Thymus (tissue), 11 donors: ENCODE data around the gene KMT2B. TPM values are rescaled to one million over a fixed set of nuclear protein-coding genes. Genes with fewer than 3 reads are reported as not detected.

Experiments
- DNase-seq, 9 donors: peaks; one replicate each; pipeline ENCODE4 v3.0.0-alpha.2; 2013; ENCODE audit warnings: low spot score in 9 of 9, low read depth in 6 of 9, missing footprints in 1 of 9
- H3K27ac ChIP-seq, 2 donors: one replicate each; pipeline ENCODE4 v1.5.1; 2013; ENCODE audit warnings: control low read depth in 1 of 2, low read depth in 1 of 2, low read length in 1 of 2, mild to moderate bottlenecking in 1 of 2, moderate library complexity in 1 of 2
- H3K27me3 ChIP-seq, 2 donors: one replicate each; pipeline ENCODE4 v1.5.1; 2013; ENCODE audit warnings: low read length in 1 of 2; ENCODE audit not compliant: control insufficient read depth in 2 of 2, insufficient read depth in 1 of 2
- H3K36me3 ChIP-seq, 2 donors: one replicate each; pipeline ENCODE4 v1.5.1; 2013; ENCODE audit warnings: low read length in 1 of 2, mild to moderate bottlenecking in 1 of 2, moderate library complexity in 1 of 2; ENCODE audit not compliant: control insufficient read depth in 2 of 2, insufficient read depth in 2 of 2
- H3K4me1 ChIP-seq, 2 donors: one replicate each; pipeline ENCODE4 v1.5.1; 2013; ENCODE audit warnings: low read length in 2 of 2; ENCODE audit not compliant: control insufficient read depth in 2 of 2, insufficient read depth in 2 of 2
- H3K4me3 ChIP-seq, 2 donors: one replicate each; pipeline ENCODE4 v1.5.1; 2013; ENCODE audit warnings: low read length in 2 of 2, control low read depth in 1 of 2, mild to moderate bottlenecking in 1 of 2
- H3K9me3 ChIP-seq, 2 donors: one replicate each; pipeline ENCODE4 v1.5.1; 2013; ENCODE audit warnings: low read length in 1 of 2, mild to moderate bottlenecking in 1 of 2; ENCODE audit not compliant: control insufficient read depth in 2 of 2, insufficient read depth in 1 of 2
- WGBS: extraction: QIAGEN DNeasy Blood & Tissue Kit; methylation state at CpG from one replicate; pipeline ENCODE4 v1.1.7; 2013; 5-methylcytosine and 5-hydroxymethylcytosine counted together
- polyA plus RNA-seq: library from polyadenylated mRNA; stranded (reverse); fragments of 200-250 nt; gene quantifications from one replicate; pipeline ENCODE4 v1.2.3, GENCODE V29; 2013
- total RNA-seq: library from RNA; stranded (reverse); fragments of 120-200 nt; gene quantifications from one replicate; pipeline ENCODE4 v1.2.4, GENCODE V29; 2013
- donor health status: healthy.

KMT2B gene
- total and polyA plus RNA-seq, 2 donors: 5.2 to 39.0 TPM

DNA sequence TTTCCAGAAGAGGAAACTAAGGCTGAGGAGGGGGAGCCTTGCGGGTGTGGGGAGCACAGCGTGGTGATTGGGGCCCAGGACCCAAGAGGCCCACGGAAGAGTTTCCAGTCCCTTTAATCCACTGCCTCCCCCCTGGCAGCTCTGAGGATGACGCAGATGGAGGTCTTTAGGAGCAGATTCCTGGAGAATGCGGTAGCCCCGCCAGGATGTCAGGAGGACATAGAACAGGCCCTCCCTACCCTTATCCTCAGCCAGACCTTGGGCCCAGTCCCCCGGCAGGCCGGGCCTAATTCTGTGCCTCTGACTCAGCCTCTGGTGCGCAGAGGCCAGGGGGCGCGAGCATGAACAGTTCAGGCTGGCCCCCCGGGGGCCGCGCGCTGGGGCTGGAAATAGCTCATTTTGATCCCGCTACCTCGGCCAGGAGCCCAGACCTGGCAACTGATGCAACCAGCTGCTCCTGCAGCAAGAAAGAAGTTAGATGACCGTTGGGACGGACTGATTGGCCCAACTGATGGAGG is 39.5 kb downstream of the KMT2B start:
- Histone ChIP-seq H3K4me1 (peaks cover 27 to 35% of the 10 kb centered on the region in 2 donors), H3K9me3 (peaks cover 0 to 10% of the 10 kb centered on the region in 2 donors), H3K27me3 (peaks cover 20 to 29% of the 10 kb centered on the region in 2 donors), H3K4me3 (peak overlapping the region; percentile 100), H3K36me3 (peaks cover 21 to 40% of the 10 kb centered on the region in 2 donors), H3K27ac (peak overlapping the region; percentile 3 to 77)
- DNase-seq: no peak
- 10% methylated on average over 19 of the region's 19 CpGs for WGBS

DNA sequence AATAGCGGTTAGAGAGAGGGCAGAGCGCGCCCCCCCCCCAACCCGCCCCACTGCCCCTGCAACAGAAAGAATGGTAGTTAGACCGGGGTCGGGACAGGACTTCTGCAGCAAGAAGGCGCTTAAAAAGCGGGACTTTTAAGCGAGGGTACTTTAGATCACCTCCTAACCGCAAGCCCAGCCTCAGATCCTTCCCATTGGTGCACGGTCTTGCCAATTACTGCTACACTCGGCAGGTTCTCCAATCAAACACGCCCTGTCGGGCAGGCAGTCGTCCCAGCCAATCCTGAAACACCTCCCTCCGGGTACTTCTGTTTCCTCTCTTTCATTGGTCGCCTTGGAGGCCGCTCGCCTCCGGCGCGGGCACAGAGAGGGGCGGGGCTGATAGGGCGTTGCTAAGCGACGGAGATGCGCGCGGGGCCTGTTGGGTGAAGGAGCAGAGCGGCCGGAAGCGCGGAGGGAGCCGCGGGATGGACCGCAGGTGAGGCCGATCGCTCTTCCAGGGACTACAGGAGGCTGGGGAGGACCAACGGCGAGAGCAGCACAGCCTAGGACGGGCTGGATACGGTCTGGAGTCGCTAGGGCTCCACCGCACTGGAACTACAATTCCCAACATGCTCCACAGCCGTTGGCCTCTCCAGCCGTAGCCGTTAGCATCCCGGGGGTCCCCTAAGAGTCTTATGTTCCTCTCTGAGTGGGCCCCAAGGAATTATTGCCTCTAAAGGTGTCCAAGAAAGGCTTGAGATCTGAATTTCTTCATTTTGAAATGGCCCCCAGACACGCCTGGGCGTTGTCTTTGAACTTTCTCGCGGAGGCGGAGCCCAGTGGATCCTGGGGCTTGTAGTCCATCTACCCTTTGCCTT is 40.2 kb downstream of the KMT2B start, which contains the start of gene PROSER3:
Gene PROSER3 (plus strand): TSS at position 428 of the 860 bp plus-strand sequence. CDS start 40 bp downstream, at position 468.
- under 1% methylated on average over 53 of the region's 53 CpGs for WGBS
- H3K4me3 ChIP-seq: peak within 1 kb of the TSS; percentile 100
- peak within 1 kb of the TSS; percentile 95 to 98 for H3K27ac ChIP-seq
- peaks cover 14 to 36% of the 10 kb centered on the region in 2 donors for H3K36me3 ChIP-seq
- H3K9me3 ChIP-seq: peaks cover 0 to 10% of the 10 kb centered on the region in 2 donors
- H3K27me3 ChIP-seq: peaks cover 20 to 29% of the 10 kb centered on the region in 2 donors
- H3K4me1 ChIP-seq: peaks cover 27 to 35% of the 10 kb centered on the region in 2 donors
- peak; percentile 95 to 100 (median 98) for DNase-seq

DNA sequence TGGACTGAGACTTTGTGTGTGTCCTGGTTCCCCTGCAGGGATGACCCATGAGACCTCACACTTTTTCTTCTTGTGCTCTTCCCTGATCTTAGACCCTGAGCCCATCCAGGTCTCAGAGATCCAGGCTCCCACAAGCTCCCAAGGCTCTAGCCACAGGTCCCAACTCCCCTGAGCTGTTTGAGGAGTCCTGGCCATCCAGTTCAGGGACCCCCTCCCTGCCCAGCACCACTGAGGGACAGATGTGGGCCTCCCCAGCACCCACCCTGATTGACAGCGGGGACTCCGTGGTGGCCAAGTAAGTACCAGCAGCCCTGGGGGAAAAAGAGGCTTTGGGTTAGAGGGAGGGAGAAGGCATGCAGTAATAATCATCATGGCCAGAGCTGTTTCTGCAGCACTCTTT is 41.9 kb downstream of the KMT2B start:
- Histone ChIP-seq H3K9me3 (peaks cover 0 to 10% of the 10 kb centered on the region in 2 donors), H3K4me3 (no peak overlapping the region), H3K4me1 (peaks cover 27 to 35% of the 10 kb centered on the region in 2 donors), H3K27me3 (peaks cover 20 to 29% of the 10 kb centered on the region in 2 donors), H3K27ac (no peak overlapping the region), H3K36me3 (peaks cover 17 to 29% of the 10 kb centered on the region in 2 donors)
- 97% methylated on average over 2 of the region's 2 CpGs for WGBS
- DNase-seq: no peak

DNA sequence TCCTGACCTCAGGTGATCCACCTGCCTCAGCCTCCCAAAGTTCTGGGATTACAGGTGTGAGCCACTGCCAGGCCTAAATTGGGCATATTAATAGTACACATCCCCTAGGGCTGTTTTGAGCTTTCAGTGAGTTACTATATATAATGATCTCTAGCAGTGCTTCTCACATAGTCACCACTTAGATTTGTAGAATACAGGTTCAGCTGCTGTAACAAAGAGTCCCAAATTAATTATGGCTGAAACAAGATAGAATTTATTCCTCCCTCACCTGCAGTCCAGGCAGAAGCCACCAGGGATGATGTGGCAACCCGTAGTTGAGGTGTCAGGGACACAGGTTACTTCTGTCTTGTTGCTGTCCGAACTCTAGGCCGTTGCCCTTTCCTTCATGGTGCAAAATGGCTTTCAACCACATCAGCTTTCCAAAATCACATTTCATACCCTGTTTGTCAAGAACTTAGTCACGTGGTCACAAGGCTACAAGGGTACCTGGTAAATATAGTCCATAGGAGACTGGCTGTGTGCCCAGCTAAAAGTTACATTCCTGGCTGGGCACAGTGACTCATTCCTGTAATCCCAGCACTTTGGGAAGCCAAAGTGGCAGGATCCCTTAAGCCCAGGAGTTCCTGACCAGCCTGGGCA is 43.0 kb downstream of the KMT2B start:
- H3K27me3 ChIP-seq: peaks cover 14 to 17% of the 10 kb centered on the region in 2 donors
- H3K4me1 ChIP-seq: peaks cover 22 to 30% of the 10 kb centered on the region in 2 donors
- H3K27ac ChIP-seq: no peak overlapping the region
- H3K36me3 ChIP-seq: peaks cover 20 to 35% of the 10 kb centered on the region in 2 donors
- H3K9me3 ChIP-seq: peaks cover 0 to 9% of the 10 kb centered on the region in 2 donors
- no peak for DNase-seq
- WGBS: 99% methylated on average over 4 of the region's 4 CpGs
- no peak overlapping the region for H3K4me3 ChIP-seq

DNA sequence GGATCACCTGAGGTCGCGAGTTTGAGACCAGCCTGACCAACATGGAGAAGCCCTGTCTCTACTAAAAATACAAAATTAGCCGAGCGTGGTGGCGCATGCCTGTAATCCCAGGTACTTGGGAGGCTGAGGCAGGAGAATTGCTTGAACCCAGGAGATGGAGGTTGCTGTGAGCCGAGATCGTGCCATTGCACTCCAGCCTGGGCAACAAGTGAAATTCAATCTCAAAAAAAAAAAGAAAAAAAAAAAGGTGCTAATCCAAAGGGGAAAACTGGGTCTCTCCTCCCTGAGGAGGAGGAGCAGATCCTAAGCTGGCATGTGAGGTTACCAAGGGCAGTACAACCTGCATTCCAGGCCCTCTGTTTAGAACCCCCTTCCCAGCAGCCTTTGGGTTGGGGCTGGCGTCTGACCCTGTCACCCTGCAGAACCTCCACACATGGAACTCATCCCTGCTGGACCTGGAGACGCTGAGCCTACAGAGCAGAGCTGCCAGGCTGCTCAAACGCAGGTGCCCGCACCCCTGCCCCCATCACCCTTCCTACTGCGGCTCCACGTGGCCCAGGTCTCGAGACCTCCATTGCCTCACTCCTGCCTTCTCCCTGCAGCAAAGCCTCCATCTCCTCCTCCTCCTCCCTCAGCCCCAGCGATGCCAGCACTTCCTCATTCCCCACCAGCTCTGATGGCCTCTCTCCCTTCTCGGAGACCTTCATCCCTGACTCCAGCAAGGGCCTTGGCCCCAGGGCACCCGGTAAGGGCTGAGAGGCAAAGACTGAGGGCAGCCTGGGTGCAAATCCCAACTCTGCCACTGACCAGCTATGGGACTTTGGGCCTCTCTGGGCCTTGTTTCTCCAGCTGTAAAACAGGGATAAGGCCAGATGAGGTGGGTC is 46.9 kb downstream of the KMT2B start:
- H3K4me3 ChIP-seq: no peak overlapping the region
- peaks cover 26 to 59% of the 10 kb centered on the region in 2 donors for H3K36me3 ChIP-seq
- no peak for DNase-seq
- no peak overlapping the region for H3K27ac ChIP-seq
- no peaks in the 10 kb centered on the region for H3K27me3 ChIP-seq
- H3K9me3 ChIP-seq: no peaks in the 10 kb centered on the region
- peaks cover 2 to 3% of the 10 kb centered on the region in 2 donors for H3K4me1 ChIP-seq
- 98% methylated on average over 17 of the region's 17 CpGs for WGBS

DNA sequence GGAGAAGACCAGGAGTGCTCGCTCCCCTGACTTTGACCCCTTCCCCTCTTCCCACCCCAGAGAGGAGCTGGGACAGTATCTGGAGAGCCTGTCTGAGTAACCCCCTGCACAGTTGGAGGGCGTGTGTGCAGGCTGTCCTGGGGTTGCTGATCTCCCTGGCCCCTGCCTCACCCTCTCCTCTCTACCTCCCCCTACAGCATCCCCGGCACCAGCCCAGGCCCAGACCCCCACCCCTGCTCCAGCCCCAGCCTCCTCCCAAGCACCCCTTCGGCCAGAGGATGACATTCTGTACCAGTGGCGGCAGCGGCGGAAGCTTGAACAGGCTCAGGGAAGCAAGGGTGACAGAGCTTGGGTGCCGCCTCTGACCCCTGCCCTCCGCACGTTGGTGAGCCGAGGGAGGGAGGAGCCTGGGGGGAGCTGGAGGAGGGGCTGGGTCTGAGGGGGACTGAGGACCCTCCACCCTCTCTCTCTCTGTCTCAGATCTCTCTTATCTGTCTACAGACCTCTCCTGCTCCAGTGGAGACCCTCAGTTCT is 48.8 kb downstream of the KMT2B start:
- H3K27ac ChIP-seq: no peak overlapping the region
- H3K27me3 ChIP-seq: no peaks in the 10 kb centered on the region
- H3K9me3 ChIP-seq: no peaks in the 10 kb centered on the region
- peaks cover 20 to 53% of the 10 kb centered on the region in 2 donors for H3K36me3 ChIP-seq
- 97% methylated on average over 11 of the region's 11 CpGs for WGBS
- H3K4me1 ChIP-seq: no peaks in the 10 kb centered on the region
- no peak for DNase-seq
- H3K4me3 ChIP-seq: no peak overlapping the region

DNA sequence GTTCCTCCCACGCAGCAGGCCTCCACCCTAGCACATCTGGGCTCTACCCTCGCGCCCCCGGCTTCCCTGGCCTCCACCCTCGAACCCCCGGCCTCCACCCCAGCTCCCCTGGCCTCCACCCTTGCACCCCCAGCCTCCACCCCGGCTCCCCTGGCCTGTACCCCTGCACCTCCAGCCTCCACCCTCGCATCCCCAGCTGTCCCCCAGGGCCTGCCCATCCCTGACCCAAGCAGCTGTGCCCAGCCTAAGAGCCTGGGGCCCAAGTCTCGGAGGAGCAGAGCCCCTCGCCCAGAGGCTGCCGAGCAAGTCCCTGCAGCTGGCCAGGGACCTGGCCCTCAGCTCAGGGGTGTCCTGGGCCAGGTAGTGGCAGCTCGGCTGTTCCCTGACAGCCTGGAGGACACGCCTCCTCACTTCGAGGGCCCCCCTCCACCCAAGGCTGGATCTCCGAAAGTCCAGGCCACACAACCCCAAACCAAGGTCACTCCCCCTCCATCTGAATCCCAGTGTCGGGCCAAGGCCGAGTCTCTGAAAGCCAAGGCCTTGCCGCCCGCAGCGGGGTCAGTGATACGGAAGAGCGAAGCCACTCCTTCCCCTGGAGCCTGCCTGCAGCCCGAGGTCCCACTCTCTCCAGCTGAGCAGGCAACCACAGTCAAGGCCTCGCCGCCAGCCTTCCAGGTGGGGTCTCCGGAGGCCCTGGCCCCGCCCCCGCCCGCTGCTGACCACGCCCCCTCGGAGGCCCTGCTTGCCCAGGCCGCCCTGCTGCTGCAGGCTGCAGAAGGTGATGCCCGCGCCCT is 49.7 kb downstream of the KMT2B start:
- no peaks in the 10 kb centered on the region for H3K4me1 ChIP-seq
- 91% methylated on average over 34 of the region's 34 CpGs for WGBS
- H3K27me3 ChIP-seq: no peaks in the 10 kb centered on the region
- no peak overlapping the region for H3K27ac ChIP-seq
- no peaks in the 10 kb centered on the region for H3K9me3 ChIP-seq
- H3K36me3 ChIP-seq: peaks cover 14 to 46% of the 10 kb centered on the region in 2 donors
- no peak overlapping the region for H3K4me3 ChIP-seq
- DNase-seq: no peak

DNA sequence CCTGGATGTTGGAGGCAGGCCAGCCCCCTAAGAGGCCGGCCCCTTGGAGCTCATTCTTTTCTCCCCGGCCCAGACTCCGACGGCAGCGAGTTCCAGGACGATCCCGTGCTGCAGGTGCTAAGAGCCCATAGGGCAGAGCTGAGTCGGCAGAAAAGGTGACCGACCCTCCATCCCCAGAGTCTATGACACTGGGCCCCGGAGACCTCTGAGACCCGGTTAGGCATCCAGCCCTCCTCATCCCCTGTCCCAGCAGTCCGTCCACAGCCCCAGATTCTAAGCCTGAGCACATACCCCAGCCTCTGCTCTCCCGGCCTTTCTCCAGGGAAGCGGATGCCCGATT is 50.2 kb downstream of the KMT2B start:
- DNase-seq: no peak
- H3K27me3 ChIP-seq: no peaks in the 10 kb centered on the region
- H3K4me1 ChIP-seq: no peaks in the 10 kb centered on the region
- H3K4me3 ChIP-seq: no peak overlapping the region
- H3K9me3 ChIP-seq: no peaks in the 10 kb centered on the region
- H3K27ac ChIP-seq: no peak overlapping the region
- 95% methylated on average over 15 of the region's 15 CpGs for WGBS
- H3K36me3 ChIP-seq: peaks cover 14 to 45% of the 10 kb centered on the region in 2 donors
